HepG2 (cell line): ENCODE measurements around the gene CPAMD8. TPM values are rescaled to one million over a fixed set of nuclear protein-coding genes. Genes with fewer than 3 reads are reported as not detected.

Experiments used
- IRF9 ChIP-seq: sonication (generic); formaldehyde crosslinking; IDR thresholded peaks from 2 replicates; pipeline ENCODE4 v1.8.0; 2022; ENCODE audit warnings: missing genetic modification reagents, mild to moderate bottlenecking, borderline replicate concordance
- MNT ChIP-seq: fragments of 450-650 bp; IDR thresholded peaks from 2 replicates; pipeline ENCODE4 v1.6.1; 2016
- MYC ChIP-seq: sonication (generic); formaldehyde crosslinking; IDR thresholded peaks from 2 replicates; pipeline ENCODE4 v1.9.0; 2021; ENCODE audit warnings: missing genetic modification reagents, borderline replicate concordance
- NONO ChIP-seq, 2 experiments: fragments of 450-650 bp in 1 of 2; sonication (generic) in 1 of 2; formaldehyde crosslinking in 1 of 2; IDR thresholded peaks in 1 of 2; conservative IDR thresholded peaks in 1 of 2; 2 replicates each; pipeline versions ENCODE4 v1.6.1 to v1.8.0; 2017 to 2022; ENCODE audit warnings: mild to moderate bottlenecking in 1 of 2, missing genetic modification reagents in 1 of 2, moderate library complexity in 1 of 2
- RAD21 ChIP-seq: fragments of 450-650 bp; formaldehyde crosslinking; IDR thresholded peaks from 2 replicates; pipeline ENCODE4 v1.5.0; 2020; ENCODE audit warnings: mild to moderate bottlenecking
- STAG1 ChIP-seq: sonication (generic); formaldehyde crosslinking; IDR thresholded peaks from 2 replicates; pipeline ENCODE4 v1.4.0; 2020; ENCODE audit warnings: missing genetic modification reagents
- U2AF1 ChIP-seq: fragments of 200-400 bp; formaldehyde crosslinking; optimal IDR thresholded peaks from 2 replicates; pipeline ENCODE3; 2017; ENCODE audit warnings: mild to moderate bottlenecking, low read depth, low read length
- YEATS2 ChIP-seq: sonication (generic); formaldehyde crosslinking; IDR thresholded peaks from 2 replicates; pipeline ENCODE4 v1.4.0; 2020; ENCODE audit warnings: missing genetic modification reagents, borderline replicate concordance
- ZBTB7A ChIP-seq: sonication (generic); formaldehyde crosslinking; IDR thresholded peaks from 2 replicates; pipeline ENCODE4 v1.8.0; 2022; ENCODE audit warnings: mild to moderate bottlenecking, missing genetic modification reagents
- ZNF280B ChIP-seq: sonication (generic); formaldehyde crosslinking; IDR thresholded peaks from 2 replicates; pipeline ENCODE4 v1.5.0; 2020; ENCODE audit warnings: missing genetic modification reagents, mild to moderate bottlenecking, borderline replicate concordance
- ZNF557 ChIP-seq: sonication (generic); formaldehyde crosslinking; IDR thresholded peaks from 2 replicates; pipeline ENCODE4 v1.4.0; 2020; ENCODE audit warnings: missing genetic modification reagents
- ZNF652 ChIP-seq: IDR thresholded peaks from 2 replicates; pipeline ENCODE4 v1.6.1; 2016; ENCODE audit warnings: low read depth, borderline replicate concordance
- ZXDC ChIP-seq: sonication (generic); formaldehyde crosslinking; IDR thresholded peaks from 2 replicates; pipeline ENCODE4 v1.5.0; 2020; ENCODE audit warnings: mild to moderate bottlenecking, missing genetic modification reagents
- polyA plus RNA-seq, 8 experiments: library from polyadenylated mRNA; depleted of rRNA in 3 of 8; stranded (reverse) in 7 of 8; unstranded in 1 of 8; fragments of >200 nt; fragmentation: Illumina TruSeq in 4 of 8; extraction: Trizol in 4 of 8; gene quantifications; 2 replicates each; pipeline versions ENCODE4 v1.2.1 to v1.2.3, GENCODE V29; 2011 to 2016; ENCODE audit warnings: low read depth in 4 of 8, missing spikeins in 1 of 8, mixed read lengths in 1 of 8; ENCODE audit not compliant: insufficient read depth in 1 of 8
- total RNA-seq, 5 experiments: library from RNA; depleted of rRNA; stranded (reverse); fragments of >200 nt; fragmentation: Illumina TruSeq; extraction: Trizol; gene quantifications; 2 replicates each; pipeline ENCODE4 v1.2.3, GENCODE V29; 2016; ENCODE audit warnings: low read depth in 1 of 5

Gene CPAMD8
- total and polyA plus RNA-seq, 2 of the 13 experiments (the other 11 are each of a cell fraction or from before 2014, with no cell fraction given) = 0.29 to 0.34 TPM

GRCh38 chr19:17052439-17052838 lies 25.8 kb upstream of the CPAMD8 start (continued):
- TF ChIP-seq MNT (no peak), IRF9 (CRISPR knock-in tag) (no peak), U2AF1 (no peak), STAG1 (CRISPR knock-in tag) (peak; percentile 65), ZNF280B (no peak), YEATS2 (CRISPR knock-in tag) (no peak), NONO (IDR thresholded peaks at IDR 0.05) (no peak), NONO (CRISPR knock-in tag; conservative IDR thresholded peaks at IDR 0.05) (no peak), ZNF557 (CRISPR knock-in tag) (no peak), RAD21 (0 out of 2 replicates have a peak, but pooled peaks have one; percentile 14), ZNF652 (CRISPR knock-in tag) (no peak), ZBTB7A (CRISPR knock-in tag) (no peak), ZXDC (CRISPR knock-in tag) (no peak), MYC (CRISPR knock-in tag) (no peak)
